ENCODE data around the gene TTC31.

Gene TTC31

GRCh38 chr2:74532222-74532621 lies 49.3 kb downstream of the TTC31 start:
- no peak overlapping the region for H3K27ac Mint-ChIP-seq
- peaks cover 37% of the 10 kb centered on the region for H3K4me1 Mint-ChIP-seq
- H3K4me3 Mint-ChIP-seq: peak overlapping the region; percentile 26
- H3K27me3 Mint-ChIP-seq (ENCODE audit: low read depth, poor library complexity): peaks cover under 1% of the 10 kb centered on the region
- DNase-seq: no peak
- TF ChIP-seq CTCF (IDR thresholded peaks at IDR 0.05): no peak
- H3K36me3 Mint-ChIP-seq (ENCODE audit: low read depth): peaks cover 33% of the 10 kb centered on the region
- no peaks in the 10 kb centered on the region for H3K9me3 Mint-ChIP-seq

- Mint-ChIP-seq H3K27ac (no peak overlapping the region), H3K36me3 (ENCODE audit: low read depth) (peaks cover 22% of the 10 kb centered on the region)
- DNase-seq: no peak
These were observed 50.6 kb downstream of the TTC31 start for GRCh38 chr2:74533464-74533863.

GRCh38 chr2:74534411-74534810 lies 51.5 kb downstream of the TTC31 start:
- no peak for TF ChIP-seq CTCF (IDR thresholded peaks at IDR 0.05)
- H3K4me1 Mint-ChIP-seq: peaks cover 31% of the 10 kb centered on the region
- H3K36me3 Mint-ChIP-seq (ENCODE audit: low read depth): peaks cover 22% of the 10 kb centered on the region
- no peaks in the 10 kb centered on the region for H3K9me3 Mint-ChIP-seq
- DNase-seq: no peak
- H3K4me3 Mint-ChIP-seq: no peak overlapping the region
- peak overlapping the region; percentile 68 for H3K27ac Mint-ChIP-seq
- H3K27me3 Mint-ChIP-seq (ENCODE audit: low read depth, poor library complexity): peaks cover 3% of the 10 kb centered on the region

More at GRCh38 chr2:74533464-74533863, 50.6 kb downstream of the TTC31 start:
- Mint-ChIP-seq H3K4me1 (peaks cover 31% of the 10 kb centered on the region), H3K9me3 (no peaks in the 10 kb centered on the region), H3K4me3 (no peak overlapping the region), H3K27me3 (ENCODE audit: low read depth, poor library complexity) (peaks cover 3% of the 10 kb centered on the region)
- TF ChIP-seq CTCF (IDR thresholded peaks at IDR 0.05): no peak

- no peak for TF ChIP-seq CTCF (IDR thresholded peaks at IDR 0.05)
- no peak overlapping the region for H3K4me3 Mint-ChIP-seq
These were observed 52.6 kb downstream of the TTC31 start for GRCh38 chr2:74535440-74535965.

GRCh38 chr2:74536166-74536950 lies 53.5 kb downstream of the TTC31 start:
- H3K27ac Mint-ChIP-seq: no peak overlapping the region
- H3K9me3 Mint-ChIP-seq: no peaks in the 10 kb centered on the region
- peaks cover 3% of the 10 kb centered on the region for H3K27me3 Mint-ChIP-seq (ENCODE audit: low read depth, poor library complexity)
- peaks cover 20% of the 10 kb centered on the region for H3K4me1 Mint-ChIP-seq
- no peak for TF ChIP-seq CTCF (IDR thresholded peaks at IDR 0.05)
- no peak overlapping the region for H3K4me3 Mint-ChIP-seq
- no peak for DNase-seq
- H3K36me3 Mint-ChIP-seq (ENCODE audit: low read depth): peaks cover 23% of the 10 kb centered on the region

More at GRCh38 chr2:74535440-74535965, 52.6 kb downstream of the TTC31 start:
- no peaks in the 10 kb centered on the region for H3K9me3 Mint-ChIP-seq
- peaks cover 22% of the 10 kb centered on the region for H3K36me3 Mint-ChIP-seq (ENCODE audit: low read depth)
- H3K27me3 Mint-ChIP-seq (ENCODE audit: low read depth, poor library complexity): peaks cover 3% of the 10 kb centered on the region
- no peak overlapping the region for H3K27ac Mint-ChIP-seq
- peaks cover 29% of the 10 kb centered on the region for H3K4me1 Mint-ChIP-seq
- DNase-seq: no peak

GRCh38 chr2:74537140-74537539 lies 54.3 kb downstream of the TTC31 start:
- Mint-ChIP-seq H3K4me3 (no peak overlapping the region), H3K27ac (no peak overlapping the region), H3K27me3 (ENCODE audit: low read depth, poor library complexity) (peaks cover 3% of the 10 kb centered on the region), H3K4me1 (peaks cover 15% of the 10 kb centered on the region), H3K36me3 (ENCODE audit: low read depth) (peaks cover 22% of the 10 kb centered on the region), H3K9me3 (no peaks in the 10 kb centered on the region)
- no peak for DNase-seq
- no peak for TF ChIP-seq CTCF (IDR thresholded peaks at IDR 0.05)

All from nephron progenitor cell (in vitro differentiated cells).